Measurements from ENCODE around the gene MOB1A.

Gene MOB1A

GRCh38 chr2:74104839-74105238 lies 73.8 kb downstream of the MOB1A start:
- H3K27ac ChIP-seq (replicated peaks): no peak overlapping the region
- no peak overlapping the region for H3K4me3 ChIP-seq (replicated peaks; ENCODE audit: insufficient read depth, low read length)
- no peaks in the 10 kb centered on the region for H3K27me3 ChIP-seq (ENCODE audit: insufficient read depth, poor library complexity, severe bottlenecking)
- DNase-seq (ENCODE audit: low read depth in 1 of 2, low spot score in 1 of 2): no peak
- TF ChIP-seq POLR2AphosphoS5 (IDR thresholded peaks at IDR 0.05; ENCODE audit: low read depth) (no peak), SPI1 (IDR thresholded peaks at IDR 0.05; ENCODE audit: borderline replicate concordance, low read depth) (no peak), GABPA (IDR thresholded peaks at IDR 0.05; ENCODE audit: low read depth) (no peak), CTCF (IDR thresholded peaks at IDR 0.05; ENCODE audit: insufficient read depth, low read length) (no peak), REST (IDR thresholded peaks at IDR 0.05; ENCODE audit: insufficient replicate concordance, low read depth) (no peak)

DNA sequence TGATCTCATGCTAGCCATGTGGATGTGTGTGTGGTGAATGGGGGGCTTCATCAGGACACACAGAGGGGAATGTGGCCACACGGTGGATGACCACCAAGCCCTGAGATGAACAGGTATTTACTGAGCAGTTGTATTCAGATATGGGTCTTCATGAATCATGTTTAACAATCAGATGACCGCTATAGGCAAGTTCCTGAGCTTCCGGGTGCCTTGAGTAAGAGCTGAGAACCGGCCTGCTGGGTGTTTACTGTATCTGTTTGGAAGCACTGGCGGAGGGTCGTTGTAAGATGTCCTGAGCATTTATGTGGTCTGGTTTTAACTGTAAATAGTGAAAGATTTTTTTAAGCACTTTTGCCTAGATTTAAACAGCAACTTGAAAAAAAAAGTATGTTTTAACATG lies 74.9 kb downstream of the MOB1A start:
- no peak overlapping the region for H3K27ac ChIP-seq (replicated peaks)
- TF ChIP-seq SPI1 (IDR thresholded peaks at IDR 0.05; ENCODE audit: borderline replicate concordance, low read depth): no peak
- TF ChIP-seq GABPA (IDR thresholded peaks at IDR 0.05; ENCODE audit: low read depth): no peak
- no peak for TF ChIP-seq CTCF (IDR thresholded peaks at IDR 0.05; ENCODE audit: insufficient read depth, low read length)
- no peak for TF ChIP-seq POLR2AphosphoS5 (IDR thresholded peaks at IDR 0.05; ENCODE audit: low read depth)
- no peak for TF ChIP-seq REST (IDR thresholded peaks at IDR 0.05; ENCODE audit: insufficient replicate concordance, low read depth)
- no peak overlapping the region for H3K4me3 ChIP-seq (replicated peaks; ENCODE audit: insufficient read depth, low read length)
- H3K27me3 ChIP-seq (ENCODE audit: insufficient read depth, poor library complexity, severe bottlenecking): no peaks in the 10 kb centered on the region
- no peak for DNase-seq (ENCODE audit: low read depth in 1 of 2, low spot score in 1 of 2)

Measured in HL-60 (cell line).